GM18861 (cell line): ENCODE measurements around the gene ZNF792.
"Not testable (repeated sequence)": the region's sequence is repeated elsewhere in the genome, so short reads cannot be mapped to it uniquely, and the experiment has no call there.

Experiments
- ATAC-seq: cut with Tn5 transposase; IDR thresholded peaks from one replicate; pipeline ENCODE4 v1.9.1; 2021; ENCODE audit not compliant: unreplicated experiment

ZNF792 gene

DNA sequence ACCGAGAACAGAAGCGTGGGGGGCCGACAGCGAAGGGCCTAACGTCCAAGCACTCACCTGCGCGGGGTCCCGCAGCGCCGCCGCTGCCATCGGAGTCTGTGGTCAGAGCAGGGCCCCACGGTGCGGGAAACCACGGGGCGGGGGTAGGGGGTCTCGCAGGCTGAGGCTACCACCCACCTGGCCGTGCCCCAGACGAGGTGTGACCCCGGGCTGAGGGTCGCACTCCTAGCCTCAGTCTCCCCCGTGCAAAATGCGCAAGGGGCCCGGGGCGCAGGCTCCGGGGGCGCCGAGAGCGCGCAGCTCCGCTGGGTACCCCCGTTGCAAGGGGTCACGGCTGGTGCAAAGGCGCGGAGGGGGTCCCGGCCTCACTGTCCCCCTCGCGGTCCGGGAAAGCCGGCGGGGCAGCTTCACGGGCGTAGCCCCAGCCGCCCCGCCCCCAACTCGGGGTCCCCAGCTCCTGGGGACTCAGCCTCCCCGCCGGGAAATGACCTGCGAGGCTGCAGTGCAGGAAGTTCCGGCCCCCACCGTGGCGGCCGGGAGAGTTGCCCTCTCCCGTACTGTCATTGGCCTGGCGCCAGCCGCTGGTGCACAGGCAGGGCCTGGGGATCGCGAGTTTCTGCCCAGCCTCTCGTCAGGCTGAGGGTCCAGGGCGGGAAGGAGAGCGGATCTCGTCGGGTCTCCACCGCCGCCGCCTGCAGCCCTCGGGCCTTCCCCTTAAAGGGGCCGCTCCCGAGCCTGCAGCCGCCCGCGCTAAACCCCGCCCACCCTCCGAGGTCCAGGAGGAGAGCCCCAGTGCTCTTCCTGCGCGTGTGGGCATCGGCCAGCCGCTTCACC is at the start of gene ZNF792:
Gene ZNF792, minus strand, starts transcription at position 657 of the 834 bp plus-strand sequence. Its CDS starts 567 bp downstream, at position 90.
- no peak for ATAC-seq

DNA sequence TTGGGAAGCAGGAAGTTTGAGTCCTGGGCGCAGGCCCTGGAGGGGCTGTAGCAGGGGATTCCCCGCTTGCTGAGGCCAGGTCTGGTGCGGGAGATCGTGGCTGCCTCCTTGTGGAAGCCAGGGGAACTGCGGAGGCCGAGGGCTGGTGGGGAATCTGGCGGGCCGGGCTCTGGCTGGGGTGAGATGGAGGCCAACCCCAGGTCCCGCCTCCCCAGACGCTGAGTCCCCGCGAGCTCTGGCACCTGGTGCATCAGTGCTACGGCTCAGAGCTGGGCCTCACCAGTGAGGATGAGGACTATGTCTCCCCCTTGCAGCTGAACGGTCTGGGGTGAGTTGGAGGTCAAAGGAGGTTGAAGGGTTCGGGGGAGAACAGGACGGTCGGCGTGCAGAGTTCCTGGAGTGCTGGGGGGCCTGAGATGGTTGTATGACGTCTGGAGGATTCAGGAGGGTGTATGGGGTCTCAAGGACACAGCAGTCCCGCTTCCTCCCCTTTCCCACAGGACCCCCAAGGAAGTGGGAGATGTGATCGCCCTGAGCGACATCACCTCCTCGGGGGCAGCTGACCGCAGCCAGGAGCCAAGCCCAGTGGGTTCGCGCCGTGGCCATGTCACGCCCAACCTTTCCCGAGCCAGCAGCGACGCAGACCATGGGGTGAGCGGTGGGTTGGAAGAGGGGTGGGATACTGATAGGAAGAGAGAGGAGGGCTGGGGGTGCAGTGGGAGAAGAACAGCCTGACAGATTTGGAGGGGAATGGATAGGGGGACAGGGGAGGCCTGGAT is 49.2 kb upstream of the ZNF792 start:
- no peak for ATAC-seq

DNA sequence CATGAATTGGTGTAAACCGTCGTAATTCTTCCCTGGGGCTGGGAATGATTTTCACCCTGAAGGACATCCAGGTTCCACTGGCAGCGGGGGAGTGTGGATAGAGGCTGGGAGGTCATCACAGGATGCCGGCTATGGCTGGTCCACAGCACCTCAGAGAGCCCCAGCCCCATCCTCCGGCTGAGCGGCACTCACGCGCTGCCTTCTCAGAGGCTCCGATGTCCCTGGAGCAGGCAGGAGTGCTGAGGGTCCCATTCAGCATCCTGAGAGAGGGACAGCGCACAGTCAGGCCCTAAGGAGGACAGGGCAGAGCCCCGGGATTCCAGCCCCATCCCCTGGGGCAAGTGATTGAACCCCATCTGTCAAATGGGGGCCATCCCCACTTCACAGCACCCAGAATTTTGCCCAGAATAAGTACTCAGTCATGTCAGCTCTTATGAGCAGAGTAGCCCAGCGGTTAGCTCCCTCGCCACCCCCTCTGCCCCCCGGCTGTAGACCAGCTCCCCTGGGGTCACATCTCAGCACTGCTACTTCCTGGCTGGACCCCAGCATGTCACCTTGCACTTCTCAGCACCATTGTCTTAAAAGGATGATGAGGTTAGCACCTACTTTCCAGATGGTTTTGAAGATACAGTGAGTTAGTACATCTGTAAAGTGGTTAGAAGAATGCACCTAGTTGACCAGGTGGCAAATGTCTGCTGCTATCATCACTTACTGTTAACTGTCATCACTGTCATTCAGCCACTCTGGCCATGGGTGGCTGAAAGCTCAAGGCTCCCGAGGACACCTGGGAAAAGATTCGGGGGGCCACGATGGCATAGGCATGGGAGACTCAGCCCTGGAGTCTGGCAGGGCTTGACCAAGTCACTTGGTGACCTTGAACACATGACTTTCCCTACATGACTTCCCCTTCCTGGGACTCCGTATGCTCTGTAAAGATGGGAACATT is 48.0 kb upstream of the ZNF792 start:
- no peak for ATAC-seq

GRCh38 chr19:35011091-35011689 is 47.2 kb upstream of the ZNF792 start:
- no peak for ATAC-seq

GRCh38 chr19:35009424-35010415 is 45.7 kb upstream of the ZNF792 start:
- ATAC-seq: no peak

DNA sequence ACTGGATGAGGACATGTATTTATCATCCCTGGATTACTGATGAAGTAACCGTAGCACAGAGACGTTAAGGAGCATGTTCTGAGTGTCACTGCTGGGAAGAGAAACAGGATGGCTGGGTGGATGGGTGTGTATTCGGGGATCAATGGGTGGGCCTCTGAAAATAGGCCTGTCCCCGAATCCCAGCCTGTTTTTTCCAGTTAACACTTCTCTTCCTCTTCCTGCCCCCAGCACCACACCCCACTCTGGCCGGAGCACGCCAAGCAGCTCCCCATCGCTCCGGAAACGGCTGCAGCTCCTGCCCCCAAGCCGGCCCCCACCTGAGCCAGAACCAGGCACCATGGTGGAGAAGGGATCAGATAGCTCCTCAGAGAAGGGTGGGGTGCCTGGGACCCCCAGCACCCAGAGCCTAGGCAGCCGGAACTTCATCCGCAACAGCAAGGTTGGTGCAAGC is 44.9 kb upstream of the ZNF792 start:
- no peak for ATAC-seq

DNA sequence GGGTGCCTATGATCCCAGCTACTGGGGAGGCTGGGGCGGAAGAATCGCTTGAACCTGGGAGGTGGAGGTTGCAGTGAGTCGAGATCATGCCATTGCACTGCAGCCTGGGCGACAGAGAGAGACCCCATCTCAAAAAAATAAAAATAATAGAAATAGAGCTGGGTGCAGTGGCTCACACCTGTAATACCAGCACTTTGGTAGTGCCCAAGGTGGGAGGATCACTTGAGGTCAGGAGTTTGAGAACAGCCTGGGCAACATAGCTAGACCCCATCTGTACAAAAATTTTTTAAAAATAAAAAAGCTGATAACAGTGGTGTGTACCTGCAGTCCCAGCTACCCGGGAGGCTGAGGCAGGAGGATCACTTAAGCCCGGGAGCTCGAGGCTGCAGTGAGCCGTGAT is 43.4 kb upstream of the ZNF792 start:
- ATAC-seq: not testable (repeated sequence)

GRCh38 chr19:35006999-35007365 is 43.0 kb upstream of the ZNF792 start:
- no peak for ATAC-seq

- ATAC-seq: no peak
Measured at GRCh38 chr19:35006342-35006998, 42.4 kb upstream of the ZNF792 start.

GRCh38 chr19:35006007-35006341 is 41.9 kb upstream of the ZNF792 start:
- not testable (repeated sequence) for ATAC-seq

- ATAC-seq: no peak
Measured at GRCh38 chr19:35005256-35005977, 41.4 kb upstream of the ZNF792 start.

- no peak for ATAC-seq
Measured at GRCh38 chr19:35004517-35005255, 40.7 kb upstream of the ZNF792 start.

DNA sequence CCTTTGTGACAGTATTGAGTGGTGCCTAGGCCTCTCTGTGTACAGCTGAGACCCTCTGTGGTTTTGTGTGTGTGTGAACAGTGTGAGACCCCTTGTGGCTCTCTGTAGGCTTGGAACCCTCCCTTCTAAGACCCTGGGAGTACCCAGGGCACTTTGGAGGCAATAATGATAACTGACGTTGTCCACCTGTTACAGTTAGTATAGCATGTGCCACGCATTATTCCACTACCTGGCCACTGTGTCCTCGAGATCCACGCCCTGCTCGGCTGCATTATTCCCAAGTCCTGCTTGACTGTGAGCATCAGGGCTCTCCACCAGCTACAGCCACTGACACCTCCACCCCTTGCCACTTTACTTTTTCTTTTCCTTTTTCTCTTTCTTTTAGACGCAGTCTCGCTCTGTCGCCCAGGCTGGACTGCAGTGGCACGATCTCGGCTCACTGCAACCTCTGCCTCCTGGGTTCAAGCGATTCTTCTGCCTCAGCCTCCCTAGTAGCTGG is 38.1 kb upstream of the ZNF792 start:
- no peak for ATAC-seq

- ATAC-seq: no peak
Measured at GRCh38 chr19:35000647-35001501, 36.8 kb upstream of the ZNF792 start.

DNA sequence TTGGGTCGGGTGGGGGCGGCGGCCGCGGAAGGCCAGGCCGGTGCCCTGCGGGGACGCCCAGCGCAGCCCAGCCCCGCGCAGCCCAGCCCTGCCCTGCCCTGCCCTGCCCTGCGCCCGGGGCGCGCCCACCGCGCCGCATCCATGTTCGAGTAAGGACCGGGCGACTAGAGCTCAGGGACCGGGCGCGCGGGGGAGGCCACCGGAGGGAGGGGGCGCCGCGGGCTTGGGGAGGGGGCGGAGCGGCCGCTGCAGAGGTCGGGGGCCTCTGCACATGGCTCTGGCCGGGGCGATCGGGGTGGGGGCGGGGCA is 36.3 kb upstream of the ZNF792 start:
- no peak for ATAC-seq

- ATAC-seq: peak; percentile 37
Measured at GRCh38 chr19:34999498-35000337, 35.7 kb upstream of the ZNF792 start, which contains the start of gene GRAMD1A. GRAMD1A (plus strand) TSS chr19:35000323; CDS start chr19:35000479, 156 bp downstream.
